Panc1 (cell line): ENCODE results near the gene UBE3B. TPM values are rescaled to one million over a fixed set of nuclear protein-coding genes. Genes with fewer than 3 reads are reported as not detected.

Experiments used
- ATAC-seq: fragments of 200-7000 bp; cut with Tn5 transposase; 2 replicates; pipeline ENCODE4 v1.9.1; 2020; ENCODE audit warnings: mild to moderate bottlenecking, moderate library complexity
- BruUV-seq: library from RNA; stranded (reverse); fragments of 400-500 nt; replicated peaks from 2 replicates; lab custom pipeline; 2021; lab: Mats Ljungman, UMichigan
- CTCF ChIA-PET: fragments of 300-600 bp; sonication (Branson Sonifier 250); formaldehyde crosslinking; loops from one replicate; lab custom pipeline; 2022; ENCODE audit warnings: antibody characterized with exemption; lab: Charles Lee
- POLR2A ChIA-PET: fragments of 300-600 bp; sonication (Branson Sonifier 250); formaldehyde crosslinking; loops from one replicate; lab custom pipeline; 2022; ENCODE audit warnings: antibody characterized with exemption; lab: Charles Lee
- DNase-seq: peaks from one replicate; pipeline ENCODE4 v3.0.0-alpha.2; 2010; ENCODE audit warnings: low read depth, low spot score
- H3K27ac ChIP-seq: 2 replicates; pipeline ENCODE4 v1.5.1; 2011; ENCODE audit warnings: mild to moderate bottlenecking, low read length, inconsistent platforms
- H3K27me3 ChIP-seq: fragments of 200-500 bp; sonication (Bioruptor generic); 2 replicates; pipeline ENCODE4 v1.6.0; 2014; ENCODE audit warnings: low read length, inconsistent platforms; ENCODE audit not compliant: control insufficient read depth, insufficient read depth
- H3K36me3 ChIP-seq: fragments of 200-500 bp; sonication (Bioruptor generic); 2 replicates; pipeline ENCODE4 v1.5.1; 2014; ENCODE audit warnings: inconsistent platforms, mild to moderate bottlenecking, low read length, moderate library complexity; ENCODE audit not compliant: control insufficient read depth, insufficient read depth
- H3K4me1 ChIP-seq: 2 replicates; pipeline ENCODE4 v1.5.1; 2011; ENCODE audit warnings: inconsistent platforms, mild to moderate bottlenecking, low read length, moderate library complexity; ENCODE audit not compliant: control insufficient read depth, insufficient read depth
- H3K4me3 ChIP-seq, 2 experiments: 2 replicates each; pipeline ENCODE4 v1.5.1; 2011 to 2012; ENCODE audit warnings: low read depth in 2 of 2, low read length in 2 of 2, mild to moderate bottlenecking in 2 of 2, inconsistent platforms in 1 of 2, moderate library complexity in 1 of 2
- H3K9me3 ChIP-seq: fragments of 200-500 bp; sonication (Bioruptor generic); 2 replicates; pipeline ENCODE4 v1.5.1; 2014; ENCODE audit warnings: low read depth, mild to moderate bottlenecking, inconsistent platforms, low read length, moderate library complexity; ENCODE audit not compliant: control insufficient read depth, insufficient read depth
- POLR2AphosphoS5 ChIP-seq: IDR thresholded peaks from 2 replicates; pipeline ENCODE4 v1.6.1; 2012; ENCODE audit warnings: mild to moderate bottlenecking, low read depth, low read length, moderate library complexity
- SIN3A ChIP-seq: IDR thresholded peaks from 2 replicates; pipeline ENCODE4 v1.6.1; 2012; ENCODE audit warnings: low read depth, mild to moderate bottlenecking, low read length, moderate library complexity, borderline replicate concordance; ENCODE audit not compliant: insufficient read depth
- TCF7L2 ChIP-seq: IDR thresholded peaks from 2 replicates; pipeline ENCODE4 v1.6.1; 2011; ENCODE audit warnings: mild to moderate bottlenecking, low read depth, low read length, inconsistent platforms
- in situ Hi-C: cut with HindIII; loops from 2 replicates; pipeline ENCODE4 v1.10.0; 2016; ENCODE audit warnings: low sequenced_read_pairs, low pct_unique_long_range_greater_than_20kb
- intact Hi-C: fragments of 100-400 bp; cut with micrococcal nuclease; formaldehyde crosslinking; loops from one replicate; pipeline ENCODE4 v1.10.0; 2022; ENCODE audit not compliant: unreplicated experiment
- total RNA-seq: library from RNA; stranded (reverse); gene quantifications from one replicate; pipeline ENCODE4 v1.2.1, GENCODE V29; 2021; ENCODE audit not compliant: unreplicated experiment
- TF ChIP-seq, protein P1 (sequence below): fragments of 450-650 bp; IDR thresholded peaks from 2 replicates; pipeline ENCODE4 v1.5.1; 2017; ENCODE audit warnings: mild to moderate bottlenecking
- TF ChIP-seq, protein P2 (sequence below), 2 experiments: IDR thresholded peaks; 2 replicates each; pipeline ENCODE4 v1.6.1; 2011 to 2012; ENCODE audit warnings: low read depth in 2 of 2, control low read depth in 1 of 2, low read length in 1 of 2, mild to moderate bottlenecking in 1 of 2, moderate library complexity in 1 of 2; ENCODE audit not compliant: insufficient read depth in 1 of 2

UBE3B gene
- total RNA-seq, 1 experiment from 2014 or later, result 38.9 TPM

DNA sequence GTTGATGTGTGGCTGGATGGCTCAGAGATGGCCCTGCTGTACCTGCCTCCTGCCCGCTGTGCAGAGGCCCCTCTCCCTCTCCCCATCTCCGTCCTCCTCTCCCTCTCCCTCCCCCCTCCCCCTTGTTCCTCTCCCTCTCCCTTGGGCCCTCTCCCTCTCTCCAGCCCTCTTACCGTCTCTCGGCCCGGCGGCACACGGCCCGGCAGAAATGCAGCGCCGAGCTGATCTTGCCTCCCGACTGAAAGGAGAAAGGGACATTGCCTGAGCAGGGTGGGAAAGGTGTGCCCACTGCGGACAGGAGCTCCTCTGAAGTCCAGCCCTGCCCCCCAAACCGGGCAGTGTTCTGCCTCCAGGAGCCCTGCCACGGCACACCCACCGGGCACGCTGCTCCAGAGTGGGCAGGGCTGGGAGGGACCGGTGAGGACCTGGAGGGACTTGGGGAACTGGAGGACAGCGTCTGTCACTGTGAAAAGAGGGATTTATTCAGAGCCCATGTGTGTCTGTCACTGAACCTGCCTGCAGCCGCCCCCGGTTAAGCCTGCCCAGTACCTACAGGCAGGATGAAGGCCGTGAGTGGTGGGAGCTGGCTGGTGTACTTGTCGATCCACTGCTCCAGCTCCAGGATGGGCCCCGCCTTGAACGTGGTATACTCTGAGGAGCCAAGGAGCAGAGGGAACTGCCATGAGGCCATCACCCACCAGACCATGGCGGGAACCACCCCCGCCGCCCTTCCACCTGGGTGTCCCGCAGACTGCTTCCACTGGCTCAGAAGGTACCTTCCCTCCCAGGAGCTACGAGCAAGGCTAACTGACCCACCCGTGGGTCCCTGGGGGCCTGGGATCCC is 83.7 kb downstream of the UBE3B start:
- no peak for TF ChIP-seq POLR2AphosphoS5
- TF ChIP-seq TCF7L2, result no peak
- TF ChIP-seq, protein P1, sequence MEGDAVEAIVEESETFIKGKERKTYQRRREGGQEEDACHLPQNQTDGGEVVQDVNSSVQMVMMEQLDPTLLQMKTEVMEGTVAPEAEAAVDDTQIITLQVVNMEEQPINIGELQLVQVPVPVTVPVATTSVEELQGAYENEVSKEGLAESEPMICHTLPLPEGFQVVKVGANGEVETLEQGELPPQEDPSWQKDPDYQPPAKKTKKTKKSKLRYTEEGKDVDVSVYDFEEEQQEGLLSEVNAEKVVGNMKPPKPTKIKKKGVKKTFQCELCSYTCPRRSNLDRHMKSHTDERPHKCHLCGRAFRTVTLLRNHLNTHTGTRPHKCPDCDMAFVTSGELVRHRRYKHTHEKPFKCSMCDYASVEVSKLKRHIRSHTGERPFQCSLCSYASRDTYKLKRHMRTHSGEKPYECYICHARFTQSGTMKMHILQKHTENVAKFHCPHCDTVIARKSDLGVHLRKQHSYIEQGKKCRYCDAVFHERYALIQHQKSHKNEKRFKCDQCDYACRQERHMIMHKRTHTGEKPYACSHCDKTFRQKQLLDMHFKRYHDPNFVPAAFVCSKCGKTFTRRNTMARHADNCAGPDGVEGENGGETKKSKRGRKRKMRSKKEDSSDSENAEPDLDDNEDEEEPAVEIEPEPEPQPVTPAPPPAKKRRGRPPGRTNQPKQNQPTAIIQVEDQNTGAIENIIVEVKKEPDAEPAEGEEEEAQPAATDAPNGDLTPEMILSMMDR, result no peak
- no peak for TF ChIP-seq SIN3A
- TF ChIP-seq, protein P2, sequence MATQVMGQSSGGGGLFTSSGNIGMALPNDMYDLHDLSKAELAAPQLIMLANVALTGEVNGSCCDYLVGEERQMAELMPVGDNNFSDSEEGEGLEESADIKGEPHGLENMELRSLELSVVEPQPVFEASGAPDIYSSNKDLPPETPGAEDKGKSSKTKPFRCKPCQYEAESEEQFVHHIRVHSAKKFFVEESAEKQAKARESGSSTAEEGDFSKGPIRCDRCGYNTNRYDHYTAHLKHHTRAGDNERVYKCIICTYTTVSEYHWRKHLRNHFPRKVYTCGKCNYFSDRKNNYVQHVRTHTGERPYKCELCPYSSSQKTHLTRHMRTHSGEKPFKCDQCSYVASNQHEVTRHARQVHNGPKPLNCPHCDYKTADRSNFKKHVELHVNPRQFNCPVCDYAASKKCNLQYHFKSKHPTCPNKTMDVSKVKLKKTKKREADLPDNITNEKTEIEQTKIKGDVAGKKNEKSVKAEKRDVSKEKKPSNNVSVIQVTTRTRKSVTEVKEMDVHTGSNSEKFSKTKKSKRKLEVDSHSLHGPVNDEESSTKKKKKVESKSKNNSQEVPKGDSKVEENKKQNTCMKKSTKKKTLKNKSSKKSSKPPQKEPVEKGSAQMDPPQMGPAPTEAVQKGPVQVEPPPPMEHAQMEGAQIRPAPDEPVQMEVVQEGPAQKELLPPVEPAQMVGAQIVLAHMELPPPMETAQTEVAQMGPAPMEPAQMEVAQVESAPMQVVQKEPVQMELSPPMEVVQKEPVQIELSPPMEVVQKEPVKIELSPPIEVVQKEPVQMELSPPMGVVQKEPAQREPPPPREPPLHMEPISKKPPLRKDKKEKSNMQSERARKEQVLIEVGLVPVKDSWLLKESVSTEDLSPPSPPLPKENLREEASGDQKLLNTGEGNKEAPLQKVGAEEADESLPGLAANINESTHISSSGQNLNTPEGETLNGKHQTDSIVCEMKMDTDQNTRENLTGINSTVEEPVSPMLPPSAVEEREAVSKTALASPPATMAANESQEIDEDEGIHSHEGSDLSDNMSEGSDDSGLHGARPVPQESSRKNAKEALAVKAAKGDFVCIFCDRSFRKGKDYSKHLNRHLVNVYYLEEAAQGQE (IDR thresholded peaks at IDR 0.05; ENCODE audit: insufficient read depth in 1 of 2, low read depth in 2 of 2, low read length in 1 of 2), result no peak
- Histone ChIP-seq H3K36me3 (no peaks in the 10 kb centered on the region), H3K9me3 (no peaks in the 10 kb centered on the region), H3K4me3 (no peak overlapping the region), H3K4me1 (no peaks in the 10 kb centered on the region), H3K27ac (no peak overlapping the region), H3K27me3 (no peaks in the 10 kb centered on the region)
- no TSS peak for BruUV-seq
- intact Hi-C loops (no loop called here), in situ Hi-C loops (no loop called here)
- DNase-seq (no peak), ATAC-seq (no peak)
- POLR2A ChIA-PET, result no interaction called here
- CTCF ChIA-PET, result no interaction called here

DNA sequence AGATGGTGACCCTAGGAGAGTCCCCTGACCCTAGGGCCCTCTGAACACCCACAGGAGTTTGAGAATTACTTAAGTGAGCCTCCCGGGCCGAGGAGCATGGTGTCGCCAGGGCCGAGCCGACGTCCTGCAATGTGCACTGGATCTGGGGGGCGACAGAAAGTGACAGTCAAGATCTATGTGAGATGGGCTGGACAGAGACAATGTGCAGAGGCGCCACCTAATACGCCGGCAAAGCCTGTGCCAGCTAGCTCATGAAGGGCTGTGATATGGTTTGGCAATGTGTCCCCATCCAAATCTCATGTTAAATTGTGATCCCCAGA is 84.2 kb downstream of the UBE3B start:
- no TSS peak for BruUV-seq
- DNase-seq, result no peak
- Histone ChIP-seq H3K27ac (no peak overlapping the region), H3K27me3 (no peaks in the 10 kb centered on the region), H3K4me1 (no peaks in the 10 kb centered on the region), H3K4me3 (no peak overlapping the region), H3K36me3 (no peaks in the 10 kb centered on the region), H3K9me3 (no peaks in the 10 kb centered on the region)
- in situ Hi-C loops (no loop called here), intact Hi-C loops (no loop called here)
- no peak for ATAC-seq
- CTCF ChIA-PET, result no interaction called here
- POLR2A ChIA-PET, result no interaction called here
- TF ChIP-seq, protein P2 (IDR thresholded peaks at IDR 0.05; ENCODE audit: insufficient read depth in 1 of 2, low read depth in 2 of 2, low read length in 1 of 2), result no peak
- TF ChIP-seq, protein P1, result no peak
- no peak for TF ChIP-seq SIN3A
- no peak for TF ChIP-seq TCF7L2
- TF ChIP-seq POLR2AphosphoS5, result no peak
